K562 (cell line): ENCODE results near the gene RNF138. TPM values are rescaled to one million over a fixed set of nuclear protein-coding genes. Genes with fewer than 3 reads are reported as not detected.
A peak's percentile ranks its signal among the peaks of the same experiment; 100 is the strongest.

Source experiments
- ARID4B ChIP-seq: sonication (generic); formaldehyde crosslinking; IDR thresholded peaks from 2 replicates; pipeline ENCODE4 v1.8.0; 2022; ENCODE audit warnings: mild to moderate bottlenecking, missing genetic modification reagents
- CBX5 ChIP-seq: IDR thresholded peaks from 2 replicates; pipeline ENCODE4 v1.6.1; 2014; ENCODE audit warnings: low read depth, borderline replicate concordance
- CREB1 ChIP-seq, 2 experiments: sonication (generic) in 1 of 2; formaldehyde crosslinking in 1 of 2; IDR thresholded peaks; 2 replicates each; pipeline versions ENCODE4 v1.6.1 to v1.8.0; 2012 to 2022; ENCODE audit warnings: inconsistent platforms in 1 of 2, mild to moderate bottlenecking in 1 of 2, missing genetic modification reagents in 1 of 2, moderate library complexity in 1 of 2
- CTBP1 ChIP-seq: fragments of 450-650 bp; IDR thresholded peaks from 2 replicates; pipeline ENCODE4 v1.6.1; 2016; ENCODE audit warnings: borderline replicate concordance
- DACH1 ChIP-seq: fragments of 450-650 bp; IDR thresholded peaks from 2 replicates; pipeline ENCODE4 v1.6.1; 2018; ENCODE audit not compliant: partially characterized antibody
- ESRRB ChIP-seq: fragments of 250-450 bp; sonication (Bioruptor Pico); IDR thresholded peaks from 2 replicates; pipeline ENCODE4 v1.5.0; 2020; ENCODE audit warnings: mild to moderate bottlenecking, moderate library complexity, borderline replicate concordance
- FOXK1 ChIP-seq: sonication (generic); formaldehyde crosslinking; IDR thresholded peaks from 2 replicates; pipeline ENCODE4 v1.8.0; 2022; ENCODE audit warnings: missing genetic modification reagents, mild to moderate bottlenecking, borderline replicate concordance
- IRF9 ChIP-seq: fragments of 450-650 bp; IDR thresholded peaks from 2 replicates; pipeline ENCODE4 v1.6.1; 2016; ENCODE audit warnings: missing biosample characterization, missing genetic modification characterization
- NR2C2 ChIP-seq, 2 experiments: fragments of 200-800 bp in 1 of 2; sonication (Bioruptor generic) in 1 of 2; sonication (generic) in 1 of 2; formaldehyde crosslinking in 1 of 2; IDR thresholded peaks; 2 replicates each; pipeline versions ENCODE4 v1.6.1 to v1.8.0; 2016 to 2022; ENCODE audit warnings: mild to moderate bottlenecking in 1 of 2, missing compliant biosample characterization in 1 of 2, missing genetic modification characterization in 1 of 2, missing genetic modification reagents in 1 of 2
- PKNOX1 ChIP-seq: fragments of 450-650 bp; IDR thresholded peaks from 2 replicates; pipeline ENCODE4 v1.6.1; 2016
- SAP30 ChIP-seq: fragments of 200-600 bp; sonication (generic); IDR thresholded peaks from 2 replicates; pipeline ENCODE4 v1.6.1; 2012; ENCODE audit warnings: borderline replicate concordance, low read depth, mild to moderate bottlenecking, moderate library complexity, low read length, control low read depth, inconsistent platforms; ENCODE audit not compliant: insufficient read depth, poor library complexity, severe bottlenecking
- THRB ChIP-seq: fragments of 450-650 bp; formaldehyde crosslinking; conservative IDR thresholded peaks from 2 replicates; pipeline ENCODE4 v1.4.0; 2022; ENCODE audit warnings: mild to moderate bottlenecking, missing genetic modification characterization
- ZNF197 ChIP-seq: fragments of 200-800 bp; sonication (Bioruptor generic); IDR thresholded peaks from 2 replicates; pipeline ENCODE4 v1.6.1; 2016; ENCODE audit warnings: low read depth, missing genetic modification characterization, missing compliant biosample characterization
- ZNF324 ChIP-seq: fragments of 250-450 bp; sonication (Bioruptor Pico); IDR thresholded peaks from 2 replicates; pipeline ENCODE4 v1.4.0; 2020; ENCODE audit warnings: mild to moderate bottlenecking
- polyA plus RNA-seq, 8 experiments: library from polyadenylated mRNA; depleted of rRNA in 4 of 8; stranded (reverse) in 5 of 8; unstranded in 3 of 8; fragments of >200 nt; fragmentation: Nextera tagmentation in 2 of 8; fragmentation: Illumina TruSeq in 1 of 8; extraction: Ambion mirVana in 2 of 8; extraction: Trizol in 1 of 8; gene quantifications; 2 replicates each; pipeline versions ENCODE4 v1.2.1 to v1.2.3, GENCODE V29; 2011 to 2014; ENCODE audit warnings: inconsistent platforms in 1 of 8, missing spikeins in 1 of 8
- total RNA-seq, 7 experiments: library from RNA; depleted of rRNA in 6 of 7; stranded (reverse); fragments of >200 nt in 6 of 7; fragmentation: Illumina TruSeq in 2 of 7; extraction: Trizol in 2 of 7; gene quantifications; 2 replicates each; pipeline versions ENCODE4 v1.2.1 to v1.2.3, GENCODE V29; 2011 to 2021; ENCODE audit warnings: low replicate concordance in 1 of 7
- TF ChIP-seq, protein P1 (sequence below): fragments of 250-450 bp; sonication (Bioruptor Pico); IDR thresholded peaks from 2 replicates; pipeline ENCODE4 v1.5.0; 2021; ENCODE audit warnings: mild to moderate bottlenecking, borderline replicate concordance

Gene RNF138
- total and polyA plus RNA-seq, 9 of the 15 experiments (the other 6 are each of a cell fraction or from before 2014, with no cell fraction given), result 47.6 to 100 (median 62.5) TPM

DNA sequence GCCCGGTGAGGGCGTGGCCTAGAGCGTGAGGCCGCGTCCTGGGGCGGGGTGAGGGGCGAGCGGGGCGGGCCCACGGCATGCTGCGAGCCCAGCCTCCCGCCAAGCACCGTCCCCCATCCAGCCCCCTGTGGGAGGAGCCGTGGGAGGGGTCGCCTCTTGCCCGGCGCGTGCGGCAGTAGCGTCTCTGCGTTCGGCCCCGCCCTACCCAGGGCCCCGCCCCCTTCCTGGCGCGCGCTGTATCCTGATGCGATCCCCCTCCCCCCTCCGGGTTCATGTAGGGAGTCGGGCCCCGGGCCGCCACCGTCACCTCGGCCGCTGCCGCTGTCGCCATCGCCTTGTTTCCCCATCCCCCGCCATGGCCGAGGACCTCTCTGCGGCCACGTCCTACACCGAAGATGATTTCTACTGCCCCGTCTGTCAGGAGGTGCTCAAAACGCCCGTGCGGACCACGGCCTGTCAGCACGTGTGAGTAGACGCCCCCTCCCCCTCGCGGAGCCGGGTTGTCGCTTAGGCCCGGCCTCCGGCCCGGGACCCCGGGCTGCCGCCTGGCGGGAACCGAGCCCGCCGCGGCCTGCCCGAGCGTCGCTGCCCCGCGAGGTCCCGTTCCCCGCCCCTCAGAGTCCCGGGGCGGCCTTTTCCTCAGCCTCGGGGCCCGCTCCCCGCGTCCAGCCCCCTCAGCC is 888 bp downstream of the RNF138 start (continued):
- TF ChIP-seq ARID4B, result peak; percentile 19; the same call in 1 of the 2 replicates
- 0 out of 2 replicates have a peak, but pooled peaks have one; percentile 7 for TF ChIP-seq FOXK1 (CRISPR knock-in tag)
- no peak for TF ChIP-seq ZNF324 (CRISPR knock-in tag)
- TF ChIP-seq IRF9 (tag), result no peak
- no peak for TF ChIP-seq CBX5
- TF ChIP-seq THRB (CRISPR knock-in tag), result 0 out of 2 replicates have a peak, but pooled peaks have one; percentile 66
- TF ChIP-seq CREB1 (IDR thresholded peaks at IDR 0.05), result no peak
- TF ChIP-seq CREB1 (CRISPR knock-in tag; IDR thresholded peaks at IDR 0.05), result peak; percentile 60; the same call in 1 of the 2 replicates
- TF ChIP-seq, protein P1, sequence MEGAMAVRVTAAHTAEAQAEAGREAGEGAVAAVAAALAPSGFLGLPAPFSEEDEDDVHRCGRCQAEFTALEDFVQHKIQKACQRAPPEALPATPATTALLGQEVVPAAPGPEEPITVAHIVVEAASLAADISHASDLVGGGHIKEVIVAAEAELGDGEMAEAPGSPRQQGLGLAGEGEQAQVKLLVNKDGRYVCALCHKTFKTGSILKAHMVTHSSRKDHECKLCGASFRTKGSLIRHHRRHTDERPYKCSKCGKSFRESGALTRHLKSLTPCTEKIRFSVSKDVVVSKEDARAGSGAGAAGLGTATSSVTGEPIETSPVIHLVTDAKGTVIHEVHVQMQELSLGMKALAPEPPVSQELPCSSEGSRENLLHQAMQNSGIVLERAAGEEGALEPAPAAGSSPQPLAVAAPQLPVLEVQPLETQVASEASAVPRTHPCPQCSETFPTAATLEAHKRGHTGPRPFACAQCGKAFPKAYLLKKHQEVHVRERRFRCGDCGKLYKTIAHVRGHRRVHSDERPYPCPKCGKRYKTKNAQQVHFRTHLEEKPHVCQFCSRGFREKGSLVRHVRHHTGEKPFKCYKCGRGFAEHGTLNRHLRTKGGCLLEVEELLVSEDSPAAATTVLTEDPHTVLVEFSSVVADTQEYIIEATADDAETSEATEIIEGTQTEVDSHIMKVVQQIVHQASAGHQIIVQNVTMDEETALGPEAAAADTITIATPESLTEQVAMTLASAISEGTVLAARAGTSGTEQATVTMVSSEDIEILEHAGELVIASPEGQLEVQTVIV (CRISPR knock-in tag), result no peak
- TF ChIP-seq CTBP1, result peak; percentile 18
- TF ChIP-seq NR2C2 (CRISPR knock-in tag; IDR thresholded peaks at IDR 0.05), result no peak
- 0 out of 2 replicates have a peak, but pooled peaks have one; percentile 9 for TF ChIP-seq NR2C2 (tag; IDR thresholded peaks at IDR 0.05)
- no peak for TF ChIP-seq ESRRB (CRISPR knock-in tag)
- TF ChIP-seq DACH1, result no peak
- TF ChIP-seq PKNOX1, result peak; percentile 48; the same call in 1 of the 2 replicates
- TF ChIP-seq SAP30, result peak; percentile 62
- no peak for TF ChIP-seq ZNF197 (CRISPR knock-in tag)
